C4-2B (cell line): Measurements from ENCODE around the gene IGIP.
"Not testable (repeated sequence)": the region's sequence is repeated elsewhere in the genome, so short reads cannot be mapped to it uniquely, and the experiment has no call there.

Experiments
- H3K27ac ChIP-seq: fragments of 450-650 bp; 2 replicates; pipeline ENCODE4 v1.5.1; 2017
- CTCF ChIP-seq: fragments of 450-650 bp; conservative IDR thresholded peaks from 2 replicates; pipeline ENCODE4 v1.5.1; 2017; ENCODE audit warnings: mild to moderate bottlenecking
- ZFX ChIP-seq: fragments of 450-650 bp; IDR thresholded peaks from 2 replicates; pipeline ENCODE4 v1.6.1; 2017

IGIP gene

GRCh38 chr5:140148508-140148907, 22.8 kb downstream of the IGIP start:
- TF ChIP-seq CTCF (no peak), ZFX (no peak)
- H3K27ac ChIP-seq: no peak overlapping the region

GRCh38 chr5:140150201-140150600, 24.5 kb downstream of the IGIP start:
- TF ChIP-seq CTCF (no peak), ZFX (no peak)
- no peak overlapping the region for H3K27ac ChIP-seq

GRCh38 chr5:140151144-140152021, 25.6 kb downstream of the IGIP start:
- TF ChIP-seq ZFX (no peak), CTCF (no peak)
- H3K27ac ChIP-seq: no peak overlapping the region

- TF ChIP-seq CTCF (no peak), ZFX (no peak)
- H3K27ac ChIP-seq: no peak overlapping the region
These were observed 26.6 kb downstream of the IGIP start for GRCh38 chr5:140152022-140152999.

- H3K27ac ChIP-seq: no peak overlapping the region
- no peak for TF ChIP-seq ZFX
- TF ChIP-seq CTCF: no peak
These were observed 27.5 kb downstream of the IGIP start for GRCh38 chr5:140153255-140153654.

GRCh38 chr5:140153905-140154304, 28.2 kb downstream of the IGIP start:
- TF ChIP-seq ZFX (no peak), CTCF (no peak)
- no peak overlapping the region for H3K27ac ChIP-seq

GRCh38 chr5:140154710-140155381, 29.1 kb downstream of the IGIP start:
- not testable (repeated sequence) for H3K27ac ChIP-seq
